Panc1 (cell line): ENCODE data around the gene SERTAD2. TPM values are rescaled to one million over a fixed set of nuclear protein-coding genes. Genes with fewer than 3 reads are reported as not detected.

Source experiments
- ATAC-seq: fragments of 200-7000 bp; cut with Tn5 transposase; 2 replicates; pipeline ENCODE4 v1.9.1; 2020; ENCODE audit warnings: mild to moderate bottlenecking, moderate library complexity
- BruUV-seq: library from RNA; stranded (reverse); fragments of 400-500 nt; replicated peaks from 2 replicates; lab custom pipeline; 2021; lab: Mats Ljungman, UMichigan
- CTCF ChIA-PET: fragments of 300-600 bp; sonication (Branson Sonifier 250); formaldehyde crosslinking; loops from one replicate; lab custom pipeline; 2022; ENCODE audit warnings: antibody characterized with exemption; lab: Charles Lee
- POLR2A ChIA-PET: fragments of 300-600 bp; sonication (Branson Sonifier 250); formaldehyde crosslinking; loops from one replicate; lab custom pipeline; 2022; ENCODE audit warnings: antibody characterized with exemption; lab: Charles Lee
- DNase-seq: peaks from one replicate; pipeline ENCODE4 v3.0.0-alpha.2; 2010; ENCODE audit warnings: low read depth, low spot score
- H3K27ac ChIP-seq: 2 replicates; pipeline ENCODE4 v1.5.1; 2011; ENCODE audit warnings: mild to moderate bottlenecking, low read length, inconsistent platforms
- H3K27me3 ChIP-seq: fragments of 200-500 bp; sonication (Bioruptor generic); 2 replicates; pipeline ENCODE4 v1.6.0; 2014; ENCODE audit warnings: low read length, inconsistent platforms; ENCODE audit not compliant: control insufficient read depth, insufficient read depth
- H3K36me3 ChIP-seq: fragments of 200-500 bp; sonication (Bioruptor generic); 2 replicates; pipeline ENCODE4 v1.5.1; 2014; ENCODE audit warnings: inconsistent platforms, mild to moderate bottlenecking, low read length, moderate library complexity; ENCODE audit not compliant: control insufficient read depth, insufficient read depth
- H3K4me1 ChIP-seq: 2 replicates; pipeline ENCODE4 v1.5.1; 2011; ENCODE audit warnings: inconsistent platforms, mild to moderate bottlenecking, low read length, moderate library complexity; ENCODE audit not compliant: control insufficient read depth, insufficient read depth
- H3K4me3 ChIP-seq, 2 experiments: 2 replicates each; pipeline ENCODE4 v1.5.1; 2011 to 2012; ENCODE audit warnings: low read depth in 2 of 2, low read length in 2 of 2, mild to moderate bottlenecking in 2 of 2, inconsistent platforms in 1 of 2, moderate library complexity in 1 of 2
- H3K9me3 ChIP-seq: fragments of 200-500 bp; sonication (Bioruptor generic); 2 replicates; pipeline ENCODE4 v1.5.1; 2014; ENCODE audit warnings: low read depth, mild to moderate bottlenecking, inconsistent platforms, low read length, moderate library complexity; ENCODE audit not compliant: control insufficient read depth, insufficient read depth
- POLR2AphosphoS5 ChIP-seq: IDR thresholded peaks from 2 replicates; pipeline ENCODE4 v1.6.1; 2012; ENCODE audit warnings: mild to moderate bottlenecking, low read depth, low read length, moderate library complexity
- SIN3A ChIP-seq: IDR thresholded peaks from 2 replicates; pipeline ENCODE4 v1.6.1; 2012; ENCODE audit warnings: low read depth, mild to moderate bottlenecking, low read length, moderate library complexity, borderline replicate concordance; ENCODE audit not compliant: insufficient read depth
- TCF7L2 ChIP-seq: IDR thresholded peaks from 2 replicates; pipeline ENCODE4 v1.6.1; 2011; ENCODE audit warnings: mild to moderate bottlenecking, low read depth, low read length, inconsistent platforms
- in situ Hi-C: cut with HindIII; loops from 2 replicates; pipeline ENCODE4 v1.10.0; 2016; ENCODE audit warnings: low sequenced_read_pairs, low pct_unique_long_range_greater_than_20kb
- intact Hi-C: fragments of 100-400 bp; cut with micrococcal nuclease; formaldehyde crosslinking; loops from one replicate; pipeline ENCODE4 v1.10.0; 2022; ENCODE audit not compliant: unreplicated experiment
- total RNA-seq: library from RNA; stranded (reverse); gene quantifications from one replicate; pipeline ENCODE4 v1.2.1, GENCODE V29; 2021; ENCODE audit not compliant: unreplicated experiment
- TF ChIP-seq, protein P1 (sequence below), 2 experiments: IDR thresholded peaks; 2 replicates each; pipeline ENCODE4 v1.6.1; 2011 to 2012; ENCODE audit warnings: low read depth in 2 of 2, control low read depth in 1 of 2, low read length in 1 of 2, mild to moderate bottlenecking in 1 of 2, moderate library complexity in 1 of 2; ENCODE audit not compliant: insufficient read depth in 1 of 2
- TF ChIP-seq, protein P2 (sequence below): fragments of 450-650 bp; IDR thresholded peaks from 2 replicates; pipeline ENCODE4 v1.5.1; 2017; ENCODE audit warnings: mild to moderate bottlenecking

The SERTAD2 gene
- total RNA-seq, 1 experiment from 2014 or later = 24.3 TPM

DNA sequence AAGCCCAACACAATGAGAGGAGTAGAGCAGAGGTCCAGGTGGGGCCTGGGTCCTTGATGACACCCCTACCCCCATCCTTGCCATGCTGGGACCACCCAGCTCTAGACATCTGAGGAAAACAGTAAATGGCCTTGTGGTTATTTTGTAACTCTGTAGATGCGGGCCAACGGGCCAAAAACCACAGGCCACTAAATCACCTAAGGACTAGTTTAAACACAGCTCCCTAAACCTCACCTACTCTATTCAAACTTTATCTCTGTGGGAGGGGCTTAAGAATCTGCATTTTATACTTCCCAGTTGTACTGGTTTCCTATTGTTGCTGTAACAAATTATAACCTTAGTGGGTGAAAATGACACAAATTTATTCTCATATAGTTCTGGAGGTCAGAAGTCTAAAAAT is 19.0 kb upstream of the SERTAD2 start:
- CTCF ChIA-PET = no interaction called here
- H3K27ac ChIP-seq = no peak overlapping the region
- POLR2A ChIA-PET = no interaction called here
- intact Hi-C loops = no loop called here
- ATAC-seq (no peak), DNase-seq (no peak)
- in situ Hi-C loops = no loop called here
- BruUV-seq = no TSS peak
- no peak overlapping the region for H3K4me3 ChIP-seq
- no peaks in the 10 kb centered on the region for H3K9me3 ChIP-seq
- TF ChIP-seq POLR2AphosphoS5 (no peak), SIN3A (no peak), TCF7L2 (no peak)
- TF ChIP-seq, protein P1, sequence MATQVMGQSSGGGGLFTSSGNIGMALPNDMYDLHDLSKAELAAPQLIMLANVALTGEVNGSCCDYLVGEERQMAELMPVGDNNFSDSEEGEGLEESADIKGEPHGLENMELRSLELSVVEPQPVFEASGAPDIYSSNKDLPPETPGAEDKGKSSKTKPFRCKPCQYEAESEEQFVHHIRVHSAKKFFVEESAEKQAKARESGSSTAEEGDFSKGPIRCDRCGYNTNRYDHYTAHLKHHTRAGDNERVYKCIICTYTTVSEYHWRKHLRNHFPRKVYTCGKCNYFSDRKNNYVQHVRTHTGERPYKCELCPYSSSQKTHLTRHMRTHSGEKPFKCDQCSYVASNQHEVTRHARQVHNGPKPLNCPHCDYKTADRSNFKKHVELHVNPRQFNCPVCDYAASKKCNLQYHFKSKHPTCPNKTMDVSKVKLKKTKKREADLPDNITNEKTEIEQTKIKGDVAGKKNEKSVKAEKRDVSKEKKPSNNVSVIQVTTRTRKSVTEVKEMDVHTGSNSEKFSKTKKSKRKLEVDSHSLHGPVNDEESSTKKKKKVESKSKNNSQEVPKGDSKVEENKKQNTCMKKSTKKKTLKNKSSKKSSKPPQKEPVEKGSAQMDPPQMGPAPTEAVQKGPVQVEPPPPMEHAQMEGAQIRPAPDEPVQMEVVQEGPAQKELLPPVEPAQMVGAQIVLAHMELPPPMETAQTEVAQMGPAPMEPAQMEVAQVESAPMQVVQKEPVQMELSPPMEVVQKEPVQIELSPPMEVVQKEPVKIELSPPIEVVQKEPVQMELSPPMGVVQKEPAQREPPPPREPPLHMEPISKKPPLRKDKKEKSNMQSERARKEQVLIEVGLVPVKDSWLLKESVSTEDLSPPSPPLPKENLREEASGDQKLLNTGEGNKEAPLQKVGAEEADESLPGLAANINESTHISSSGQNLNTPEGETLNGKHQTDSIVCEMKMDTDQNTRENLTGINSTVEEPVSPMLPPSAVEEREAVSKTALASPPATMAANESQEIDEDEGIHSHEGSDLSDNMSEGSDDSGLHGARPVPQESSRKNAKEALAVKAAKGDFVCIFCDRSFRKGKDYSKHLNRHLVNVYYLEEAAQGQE (IDR thresholded peaks at IDR 0.05; ENCODE audit: insufficient read depth in 1 of 2, low read depth in 2 of 2, low read length in 1 of 2) = no peak
- TF ChIP-seq, protein P2, sequence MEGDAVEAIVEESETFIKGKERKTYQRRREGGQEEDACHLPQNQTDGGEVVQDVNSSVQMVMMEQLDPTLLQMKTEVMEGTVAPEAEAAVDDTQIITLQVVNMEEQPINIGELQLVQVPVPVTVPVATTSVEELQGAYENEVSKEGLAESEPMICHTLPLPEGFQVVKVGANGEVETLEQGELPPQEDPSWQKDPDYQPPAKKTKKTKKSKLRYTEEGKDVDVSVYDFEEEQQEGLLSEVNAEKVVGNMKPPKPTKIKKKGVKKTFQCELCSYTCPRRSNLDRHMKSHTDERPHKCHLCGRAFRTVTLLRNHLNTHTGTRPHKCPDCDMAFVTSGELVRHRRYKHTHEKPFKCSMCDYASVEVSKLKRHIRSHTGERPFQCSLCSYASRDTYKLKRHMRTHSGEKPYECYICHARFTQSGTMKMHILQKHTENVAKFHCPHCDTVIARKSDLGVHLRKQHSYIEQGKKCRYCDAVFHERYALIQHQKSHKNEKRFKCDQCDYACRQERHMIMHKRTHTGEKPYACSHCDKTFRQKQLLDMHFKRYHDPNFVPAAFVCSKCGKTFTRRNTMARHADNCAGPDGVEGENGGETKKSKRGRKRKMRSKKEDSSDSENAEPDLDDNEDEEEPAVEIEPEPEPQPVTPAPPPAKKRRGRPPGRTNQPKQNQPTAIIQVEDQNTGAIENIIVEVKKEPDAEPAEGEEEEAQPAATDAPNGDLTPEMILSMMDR = no peak
- H3K27me3 ChIP-seq = no peaks in the 10 kb centered on the region
- no peaks in the 10 kb centered on the region for H3K36me3 ChIP-seq
- peaks cover 3% of the 10 kb centered on the region; the same call in 1 of the 2 replicates for H3K4me1 ChIP-seq

DNA sequence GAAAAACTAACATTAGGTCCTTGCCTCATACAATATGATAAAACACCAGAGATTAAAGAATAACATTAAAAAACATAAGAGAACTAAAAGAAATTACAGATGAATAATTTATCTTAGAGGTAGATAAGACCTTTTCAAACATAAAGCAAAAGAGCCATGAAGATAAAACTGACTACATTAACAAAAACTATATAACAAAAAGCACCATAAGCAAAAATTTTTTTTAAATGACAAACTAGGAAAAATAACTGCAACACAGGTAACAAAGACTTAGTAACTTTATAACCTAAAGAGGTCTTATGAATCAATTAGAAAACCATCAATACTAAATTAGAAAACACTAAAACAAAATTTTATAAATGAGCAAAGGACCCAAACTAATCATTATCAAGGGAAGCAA is 16.3 kb upstream of the SERTAD2 start:
- ChIA-PET POLR2A (no interaction called here), CTCF (no interaction called here)
- DNase-seq = no peak
- no peak for ATAC-seq
- in situ Hi-C loops (no loop called here), intact Hi-C loops (no loop called here)
- no peaks in the 10 kb centered on the region for H3K27me3 ChIP-seq
- no peaks in the 10 kb centered on the region for H3K4me1 ChIP-seq
- no peaks in the 10 kb centered on the region for H3K36me3 ChIP-seq
- H3K9me3 ChIP-seq = no peaks in the 10 kb centered on the region
- H3K4me3 ChIP-seq = no peak overlapping the region
- no TSS peak for BruUV-seq
- no peak overlapping the region for H3K27ac ChIP-seq
- TF ChIP-seq, protein P2 = no peak
- no peak for TF ChIP-seq POLR2AphosphoS5

DNA sequence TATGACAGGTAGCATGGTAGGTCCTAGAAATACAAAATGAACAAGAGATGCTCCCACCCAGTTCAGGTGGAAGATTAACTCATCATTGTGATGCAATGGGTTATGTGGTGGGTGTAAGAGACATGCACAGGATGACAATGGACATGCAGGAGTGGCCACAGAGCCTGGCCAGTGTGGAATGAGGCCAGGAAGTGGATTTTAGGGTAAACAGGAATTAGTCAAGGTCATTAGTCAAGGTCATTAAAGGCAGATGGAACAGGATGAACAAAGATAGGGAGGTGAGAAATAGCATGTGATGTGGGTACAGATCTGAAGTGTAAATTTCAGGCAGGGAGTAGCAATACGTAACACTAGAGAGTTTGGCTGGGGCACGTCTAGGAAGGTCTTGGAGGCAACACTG is 15.6 kb upstream of the SERTAD2 start:
- Histone ChIP-seq H3K4me3 (no peak overlapping the region), H3K27me3 (no peaks in the 10 kb centered on the region), H3K27ac (no peak overlapping the region), H3K36me3 (no peaks in the 10 kb centered on the region), H3K4me1 (no peaks in the 10 kb centered on the region), H3K9me3 (no peaks in the 10 kb centered on the region)
- intact Hi-C loops (no loop called here), in situ Hi-C loops (no loop called here)
- CTCF ChIA-PET = no interaction called here
- DNase-seq (no peak), ATAC-seq (no peak)
- POLR2A ChIA-PET = no interaction called here
- no TSS peak for BruUV-seq
- TF ChIP-seq, protein P1 (IDR thresholded peaks at IDR 0.05; ENCODE audit: insufficient read depth in 1 of 2, low read depth in 2 of 2, low read length in 1 of 2) = no peak
- TF ChIP-seq SIN3A = no peak
- TF ChIP-seq TCF7L2 = no peak
- no peak for TF ChIP-seq POLR2AphosphoS5
- TF ChIP-seq, protein P2 = no peak
